ENCODE data around the gene LINGO4. TPM values are rescaled to one million over a fixed set of nuclear protein-coding genes. Genes with fewer than 3 reads are reported as not detected.

LINGO4 gene
- total RNA-seq, 1 experiment from 2014 or later, result not detected

- TF ChIP-seq ZSCAN18 (CRISPR knock-in tag; IDR thresholded peaks at IDR 0.05), result no peak
Observed at GRCh38 chr1:151837884-151838221, 32.6 kb upstream of the LINGO4 start (continued).

DNA sequence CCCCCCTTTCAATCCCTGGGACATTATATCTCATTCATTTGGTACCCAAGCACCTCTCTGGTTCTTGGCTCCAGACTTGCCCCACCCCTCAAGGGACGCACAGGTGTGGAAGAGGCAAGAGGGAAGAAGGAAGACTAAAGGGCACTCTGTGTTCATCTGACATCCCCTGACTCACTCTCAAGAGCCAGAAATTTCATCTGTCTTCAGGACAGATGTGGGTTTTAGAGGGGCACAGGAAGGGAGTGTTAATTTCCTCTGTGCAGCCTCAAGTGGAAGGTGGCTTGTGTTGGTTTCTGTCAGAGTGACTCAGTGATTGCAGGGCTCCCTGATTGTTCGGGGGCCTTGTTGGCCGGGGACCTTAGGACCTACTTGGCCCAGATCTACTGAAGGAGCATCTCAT is 32.0 kb upstream of the LINGO4 start:
- Mint-ChIP-seq H3K27me3 (ENCODE audit: low read depth) (peaks cover 36% of the 10 kb centered on the region), H3K27ac (no peak overlapping the region), H3K4me3 (peak overlapping the region; percentile 77), H3K9me3 (no peaks in the 10 kb centered on the region), H3K4me1 (peaks cover 28% of the 10 kb centered on the region), H3K36me3 (peaks cover 3% of the 10 kb centered on the region; the same call in 1 of the 2 replicates)
- TF ChIP-seq ATF3 (CRISPR knock-in tag; conservative IDR thresholded peaks at IDR 0.05), result no peak
- TF ChIP-seq, protein P1, sequence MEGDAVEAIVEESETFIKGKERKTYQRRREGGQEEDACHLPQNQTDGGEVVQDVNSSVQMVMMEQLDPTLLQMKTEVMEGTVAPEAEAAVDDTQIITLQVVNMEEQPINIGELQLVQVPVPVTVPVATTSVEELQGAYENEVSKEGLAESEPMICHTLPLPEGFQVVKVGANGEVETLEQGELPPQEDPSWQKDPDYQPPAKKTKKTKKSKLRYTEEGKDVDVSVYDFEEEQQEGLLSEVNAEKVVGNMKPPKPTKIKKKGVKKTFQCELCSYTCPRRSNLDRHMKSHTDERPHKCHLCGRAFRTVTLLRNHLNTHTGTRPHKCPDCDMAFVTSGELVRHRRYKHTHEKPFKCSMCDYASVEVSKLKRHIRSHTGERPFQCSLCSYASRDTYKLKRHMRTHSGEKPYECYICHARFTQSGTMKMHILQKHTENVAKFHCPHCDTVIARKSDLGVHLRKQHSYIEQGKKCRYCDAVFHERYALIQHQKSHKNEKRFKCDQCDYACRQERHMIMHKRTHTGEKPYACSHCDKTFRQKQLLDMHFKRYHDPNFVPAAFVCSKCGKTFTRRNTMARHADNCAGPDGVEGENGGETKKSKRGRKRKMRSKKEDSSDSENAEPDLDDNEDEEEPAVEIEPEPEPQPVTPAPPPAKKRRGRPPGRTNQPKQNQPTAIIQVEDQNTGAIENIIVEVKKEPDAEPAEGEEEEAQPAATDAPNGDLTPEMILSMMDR (IDR thresholded peaks at IDR 0.05), result no peak
- no peak for TF ChIP-seq CREB1 (CRISPR knock-in tag; IDR thresholded peaks at IDR 0.05)
- TF ChIP-seq PRDM15 (CRISPR knock-in tag; IDR thresholded peaks at IDR 0.05), result no peak
- TF ChIP-seq GRHL2 (CRISPR knock-in tag; IDR thresholded peaks at IDR 0.05; ENCODE audit: insufficient replicate concordance, severe bottlenecking), result no peak
- TF ChIP-seq TEAD4 (CRISPR knock-in tag; IDR thresholded peaks at IDR 0.05), result no peak
- DNase-seq (ENCODE audit: low spot score) (no peak), ATAC-seq (no peak)
- ChIA-PET POLR2A (interaction anchor here (1.3 kb wide), 1 partner anchor 9 kb away, joined by 5 read pairs; no protein-coding TSS in a partner anchor), CTCF (interaction anchor here (0.5 to 3.1 kb wide), 51 partner anchors 9 to 392 kb away, joined by 3 to 24 read pairs (median 4); partner anchors contain the start of genes CELF3, CGN, MRPL9 and RIIAD1)

- Mint-ChIP-seq H3K27ac (no peak overlapping the region), H3K27me3 (ENCODE audit: low read depth) (peaks cover 26% of the 10 kb centered on the region), H3K4me1 (peaks cover 32% of the 10 kb centered on the region), H3K4me3 (no peak overlapping the region), H3K9me3 (no peaks in the 10 kb centered on the region), H3K36me3 (no peaks in the 10 kb centered on the region)
- ChIA-PET POLR2A (no interaction called here), CTCF (interaction anchor here (0.9 to 3.1 kb wide), 13 partner anchors 10 to 300 kb away, joined by 3 to 24 read pairs (median 13); partner anchors contain the start of genes CELF3, MRPL9, RIIAD1 and TDRKH)
- DNase-seq (ENCODE audit: low spot score) (no peak), ATAC-seq (no peak)
- TF ChIP-seq ZNF121 (CRISPR knock-in tag; IDR thresholded peaks at IDR 0.05) (no peak), ARID4B (CRISPR knock-in tag; IDR thresholded peaks at IDR 0.05; ENCODE audit: borderline replicate concordance) (no peak), FOXK1 (CRISPR knock-in tag; IDR thresholded peaks at IDR 0.05) (no peak), ZNF423 (CRISPR knock-in tag; IDR thresholded peaks at IDR 0.05) (no peak), SP1 (CRISPR knock-in tag; conservative IDR thresholded peaks at IDR 0.05) (no peak), HMGXB4 (CRISPR knock-in tag; IDR thresholded peaks at IDR 0.05) (no peak), TEAD1 (CRISPR knock-in tag; IDR thresholded peaks at IDR 0.05) (no peak), ZBTB21 (CRISPR knock-in tag; IDR thresholded peaks at IDR 0.05; ENCODE audit: borderline replicate concordance) (no peak)
- TF ChIP-seq, protein P2, sequence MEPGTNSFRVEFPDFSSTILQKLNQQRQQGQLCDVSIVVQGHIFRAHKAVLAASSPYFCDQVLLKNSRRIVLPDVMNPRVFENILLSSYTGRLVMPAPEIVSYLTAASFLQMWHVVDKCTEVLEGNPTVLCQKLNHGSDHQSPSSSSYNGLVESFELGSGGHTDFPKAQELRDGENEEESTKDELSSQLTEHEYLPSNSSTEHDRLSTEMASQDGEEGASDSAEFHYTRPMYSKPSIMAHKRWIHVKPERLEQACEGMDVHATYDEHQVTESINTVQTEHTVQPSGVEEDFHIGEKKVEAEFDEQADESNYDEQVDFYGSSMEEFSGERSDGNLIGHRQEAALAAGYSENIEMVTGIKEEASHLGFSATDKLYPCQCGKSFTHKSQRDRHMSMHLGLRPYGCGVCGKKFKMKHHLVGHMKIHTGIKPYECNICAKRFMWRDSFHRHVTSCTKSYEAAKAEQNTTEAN (CRISPR knock-in tag; IDR thresholded peaks at IDR 0.05), result no peak
- TF ChIP-seq, protein P3, sequence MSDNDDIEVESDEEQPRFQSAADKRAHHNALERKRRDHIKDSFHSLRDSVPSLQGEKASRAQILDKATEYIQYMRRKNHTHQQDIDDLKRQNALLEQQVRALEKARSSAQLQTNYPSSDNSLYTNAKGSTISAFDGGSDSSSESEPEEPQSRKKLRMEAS (CRISPR knock-in tag; IDR thresholded peaks at IDR 0.05), result no peak
Observed at GRCh38 chr1:151835596-151835995, 30.4 kb upstream of the LINGO4 start.
